GM12874 (cell line): ENCODE results near the gene ARHGAP9.

Experiments used
- CTCF ChIP-seq: IDR thresholded peaks from 2 replicates; pipeline ENCODE4 v1.5.1; 2011; ENCODE audit warnings: low read depth, mild to moderate bottlenecking, control low read depth, low read length, moderate library complexity; ENCODE audit not compliant: insufficient read depth

ARHGAP9 gene

GRCh38 chr12:57479376-57480115 is at the start of gene ARHGAP9:
TSS of gene ARHGAP9 (minus strand) at chr12:57479866. CDS start at chr12:57479406, 460 bp downstream.
- TF ChIP-seq CTCF, result no peak

GRCh38 chr12:57528831-57529555 is 49.3 kb upstream of the ARHGAP9 start:
- TF ChIP-seq CTCF, result no peak

DNA sequence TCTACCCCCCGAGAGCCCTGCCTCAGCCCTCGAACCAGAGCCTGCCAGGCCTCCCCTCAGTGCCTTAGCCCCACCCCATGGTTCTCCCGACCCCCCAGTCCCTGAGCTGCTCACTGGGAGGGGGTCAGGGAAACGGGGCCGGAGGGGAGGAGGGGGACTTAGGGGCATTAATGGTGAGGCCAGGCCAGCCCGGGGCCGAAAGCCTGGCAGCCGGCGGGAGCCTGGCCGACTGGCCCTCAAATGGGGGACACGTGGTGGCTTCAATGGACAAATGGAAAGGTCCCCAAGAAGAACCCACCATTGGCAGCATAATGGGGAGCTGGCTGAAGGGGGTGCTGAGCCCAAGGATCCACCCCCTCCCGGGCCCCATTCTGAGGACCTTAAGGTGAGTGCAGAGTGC is 48.5 kb upstream of the ARHGAP9 start:
- no peak for TF ChIP-seq CTCF

DNA sequence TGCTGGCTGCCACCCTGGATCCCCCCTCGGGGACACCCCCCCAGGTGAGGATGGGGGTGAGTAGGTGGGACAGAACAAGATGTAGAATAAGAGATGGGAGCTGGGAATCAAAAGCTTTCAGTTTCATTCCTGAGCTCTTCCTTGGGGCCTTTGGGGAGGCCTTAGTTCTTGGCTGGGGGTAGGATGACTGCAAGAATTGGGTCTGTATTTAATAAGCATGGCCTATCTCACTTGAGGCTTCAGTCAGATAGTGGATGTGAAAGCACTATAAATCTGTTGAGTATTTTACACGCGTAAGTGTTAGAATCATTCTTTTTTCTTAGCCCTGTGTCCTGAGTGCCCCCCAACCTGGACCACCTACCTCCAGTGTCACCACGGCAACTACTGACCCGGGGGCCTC is 47.5 kb upstream of the ARHGAP9 start:
- no peak for TF ChIP-seq CTCF

- no peak for TF ChIP-seq CTCF
These were observed 46.9 kb upstream of the ARHGAP9 start for GRCh38 chr12:57526477-57527126.

DNA sequence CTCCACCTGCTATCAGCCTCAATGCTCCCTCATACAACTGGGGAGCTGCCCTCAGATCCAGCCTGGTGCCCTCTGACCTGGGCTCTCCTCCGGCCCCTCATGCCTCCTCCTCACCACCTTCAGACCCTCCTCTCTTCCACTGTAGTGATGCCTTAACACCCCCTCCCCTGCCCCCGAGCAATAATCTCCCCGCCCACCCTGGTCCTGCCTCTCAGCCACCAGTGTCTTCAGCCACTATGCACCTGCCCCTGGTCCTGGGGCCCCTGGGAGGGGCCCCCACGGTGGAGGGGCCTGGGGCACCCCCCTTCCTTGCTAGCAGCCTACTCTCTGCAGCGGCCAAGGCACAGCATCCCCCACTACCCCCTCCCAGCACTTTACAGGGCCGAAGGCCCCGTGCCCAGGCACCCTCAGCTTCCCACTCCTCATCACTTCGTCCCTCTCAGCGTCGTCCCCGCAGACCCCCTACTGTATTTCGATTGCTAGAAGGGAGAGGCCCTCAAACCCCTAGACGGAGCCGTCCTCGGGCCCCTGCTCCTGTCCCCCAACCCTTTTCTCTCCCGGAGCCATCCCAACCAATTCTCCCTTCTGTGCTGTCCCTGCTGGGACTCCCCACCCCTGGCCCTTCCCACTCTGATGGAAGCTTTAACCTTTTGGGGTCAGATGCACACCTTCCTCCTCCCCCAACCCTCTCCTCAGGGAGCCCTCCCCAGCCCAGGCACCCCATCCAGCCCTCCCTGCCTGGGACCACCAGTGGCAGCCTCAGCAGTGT is 46.1 kb upstream of the ARHGAP9 start:
- no peak for TF ChIP-seq CTCF
